Endothelial cell of umbilical vein (primary cell): ENCODE results near the gene SOX5. TPM values are rescaled to one million over a fixed set of nuclear protein-coding genes. Genes with fewer than 3 reads are reported as not detected.

Experiments
- BruUV-seq: library from RNA; stranded (reverse); fragments of 400-500 nt; replicated peaks from 2 replicates; lab custom pipeline; 2021; lab: Mats Ljungman, UMichigan
- CTCF ChIA-PET: fragments of 300-600, 350-600 bp; sonication (Branson Sonifier 250); formaldehyde crosslinking; loops from one replicate; lab custom pipeline; 2021; ENCODE audit warnings: antibody characterized with exemption, inconsistent platforms; lab: Charles Lee
- POLR2A ChIA-PET: fragments of 300-600, 350-600 bp; sonication (Branson Sonifier 250); formaldehyde crosslinking; loops from one replicate; lab custom pipeline; 2021; ENCODE audit warnings: antibody characterized with exemption, inconsistent platforms; lab: Charles Lee
- DNase-seq: peaks from one replicate; pipeline ENCODE4 v3.0.0-alpha.2; 2011; ENCODE audit warnings: low read depth, low spot score
- FAIRE-seq: peaks from 2 replicates; lab custom pipeline; 2011; peaks lifted over from hg19 to GRCh38; lab: Jason Lieb, UNC
- H2AFZ ChIP-seq: 2 replicates; pipeline ENCODE4 v1.6.0; 2012; ENCODE audit warnings: low read depth, low read length, control low read depth, inconsistent platforms
- H3K27ac ChIP-seq: 2 replicates; pipeline ENCODE4 v1.5.1; 2011; ENCODE audit warnings: low read depth, mild to moderate bottlenecking, control low read depth, low read length, moderate library complexity; ENCODE audit not compliant: insufficient read depth
- H3K27me3 ChIP-seq, 2 experiments: 2 replicates each; pipeline versions ENCODE4 v1.6.0 to v1.6.1; 2011; ENCODE audit warnings: low read length in 2 of 2, mixed read lengths in 1 of 2; ENCODE audit not compliant: control insufficient read depth in 2 of 2, insufficient read depth in 2 of 2
- H3K36me3 ChIP-seq, 2 experiments: 2 replicates in 1 of 2; 3 replicates in 1 of 2; pipeline ENCODE4 v1.5.1; 2011; ENCODE audit warnings: low read length in 2 of 2, mild to moderate bottlenecking in 1 of 2, moderate library complexity in 1 of 2; ENCODE audit not compliant: control insufficient read depth in 2 of 2, insufficient read depth in 2 of 2; ENCODE audit errors: extremely low read depth in 1 of 2
- H3K4me1 ChIP-seq: 3 replicates; pipeline ENCODE4 v1.5.1; 2011; ENCODE audit warnings: mild to moderate bottlenecking, low read length; ENCODE audit not compliant: control insufficient read depth, insufficient read depth; ENCODE audit errors: extremely low read depth
- H3K4me2 ChIP-seq: 2 replicates; pipeline ENCODE4 v1.6.1; 2011; ENCODE audit warnings: low read length, control low read depth, mixed read lengths; ENCODE audit not compliant: insufficient read depth
- H3K4me3 ChIP-seq, 3 experiments: fragments of 200-600 bp in 1 of 3; sonication (generic), shearing (Covaris generic) in 1 of 3; replicated peaks in 1 of 3; 2 replicates each; pipeline ENCODE4 v1.5.1; 2011 to 2016; ENCODE audit warnings: control low read depth in 3 of 3, low read length in 3 of 3, mild to moderate bottlenecking in 2 of 3, inconsistent platforms in 1 of 3, low read depth in 1 of 3, moderate library complexity in 1 of 3; ENCODE audit not compliant: insufficient read depth in 1 of 3
- H3K79me2 ChIP-seq: 2 replicates; pipeline ENCODE4 v1.6.0; 2012; ENCODE audit warnings: low read length, inconsistent platforms; ENCODE audit not compliant: control insufficient read depth, insufficient read depth
- H3K9ac ChIP-seq: replicated peaks from 2 replicates; pipeline ENCODE3; 2011; ENCODE audit warnings: low read length, control low read depth; ENCODE audit not compliant: insufficient read depth; ENCODE audit errors: extremely low read depth
- H3K9me1 ChIP-seq: replicated peaks from 3 replicates; pipeline ENCODE4 v1.6.0; 2011; ENCODE audit warnings: mild to moderate bottlenecking, low read length; ENCODE audit not compliant: control insufficient read depth, insufficient read depth; ENCODE audit errors: extremely low read depth
- H3K9me3 ChIP-seq: replicated peaks from 2 replicates; pipeline ENCODE4 v1.5.1; 2012; ENCODE audit warnings: low read length, inconsistent platforms; ENCODE audit not compliant: control insufficient read depth, insufficient read depth
- H4K20me1 ChIP-seq: replicated peaks from 2 replicates; pipeline ENCODE3; 2011; ENCODE audit warnings: mild to moderate bottlenecking, low read length; ENCODE audit not compliant: control insufficient read depth, insufficient read depth; ENCODE audit errors: extremely low read depth
- EZH2 ChIP-seq: IDR thresholded peaks from 2 replicates; pipeline ENCODE4 v1.6.1; 2012; ENCODE audit warnings: borderline replicate concordance, low read depth, mild to moderate bottlenecking, moderate library complexity, low read length, inconsistent platforms; ENCODE audit not compliant: severe bottlenecking
- FOS ChIP-seq: IDR thresholded peaks from 2 replicates; pipeline ENCODE4 v1.6.1; 2011; ENCODE audit warnings: mild to moderate bottlenecking, low read length, moderate library complexity, borderline replicate concordance; ENCODE audit not compliant: insufficient read depth
- GATA2 ChIP-seq: IDR thresholded peaks from 2 replicates; pipeline ENCODE4 v1.7.0; 2011; ENCODE audit warnings: low read depth, mild to moderate bottlenecking, moderate library complexity, mixed read lengths, low read length; ENCODE audit not compliant: insufficient read length, insufficient read depth
- JUN ChIP-seq: IDR thresholded peaks from 2 replicates; pipeline ENCODE4 v1.6.1; 2011; ENCODE audit warnings: borderline replicate concordance, low read depth; ENCODE audit not compliant: insufficient read length, insufficient read depth
- MYC ChIP-seq: IDR thresholded peaks from one replicate; pipeline ENCODE4 v1.6.1; 2011; ENCODE audit warnings: mild to moderate bottlenecking, low read depth, low read length
- POLR2A ChIP-seq: IDR thresholded peaks from 2 replicates; pipeline ENCODE4 v1.6.1; 2012; ENCODE audit warnings: low read depth, mild to moderate bottlenecking, control low read depth, low read length
- POLR2AphosphoS5 ChIP-seq: IDR thresholded peaks from 2 replicates; pipeline ENCODE4 v1.6.1; 2012; ENCODE audit warnings: low read depth, mild to moderate bottlenecking, control low read depth, low read length, moderate library complexity; ENCODE audit not compliant: insufficient read depth
- dilution Hi-C: fragments of 300-500 bp; cut with MboI; formaldehyde crosslinking; loops from one replicate; pipeline ENCODE4 v1.15.0; 2019; ENCODE audit warnings: low sequenced_read_pairs; ENCODE audit not compliant: extremely low pct_ligation_motif_present
- intact Hi-C: fragments of 100-400 bp; cut with micrococcal nuclease; formaldehyde crosslinking; loops from one replicate; pipeline ENCODE4 v1.10.0; 2022
- polyA plus RNA-seq, 4 experiments: library from polyadenylated mRNA; depleted of rRNA in 3 of 4; stranded (reverse) in 3 of 4; unstranded in 1 of 4; fragments of >200 nt; gene quantifications; 2 replicates each; pipeline versions ENCODE4 v1.2.1 to v1.2.3, GENCODE V29; 2011 to 2012; ENCODE audit warnings: missing spikeins in 1 of 4
- total RNA-seq: library from RNA; stranded (reverse); gene quantifications from 2 replicates; pipeline ENCODE4 v1.2.3, GENCODE V29; 2021
- TF ChIP-seq, protein P1 (sequence below), 2 donors: IDR thresholded peaks; 1 replicate in 1 of 2; 2 replicates in 1 of 2; pipeline ENCODE4 v1.5.1; 2011; ENCODE audit warnings: low read length in 2 of 2, mild to moderate bottlenecking in 2 of 2, moderate library complexity in 2 of 2, control low read depth in 1 of 2, inconsistent platforms in 1 of 2, low read depth in 1 of 2; ENCODE audit not compliant: insufficient read depth in 1 of 2; ENCODE audit errors: extremely low read depth in 1 of 2
- TF ChIP-seq, protein P2 (sequence below): IDR thresholded peaks from 2 replicates; pipeline ENCODE4 v1.6.1; 2011; ENCODE audit not compliant: insufficient read depth, insufficient read length

SOX5 gene
- total and polyA plus RNA-seq, 2 donors (not counting 3 experiments of a cell fraction or from before 2014, with no cell fraction given), result 0.63 to 3.5 TPM

- ChIA-PET POLR2A (no interaction called here), CTCF (no interaction called here)
- H3K27ac ChIP-seq, result no peak overlapping the region
- H3K27me3 ChIP-seq, result no peaks in the 10 kb centered on the region
- no peak for FAIRE-seq
- TF ChIP-seq, protein P1, sequence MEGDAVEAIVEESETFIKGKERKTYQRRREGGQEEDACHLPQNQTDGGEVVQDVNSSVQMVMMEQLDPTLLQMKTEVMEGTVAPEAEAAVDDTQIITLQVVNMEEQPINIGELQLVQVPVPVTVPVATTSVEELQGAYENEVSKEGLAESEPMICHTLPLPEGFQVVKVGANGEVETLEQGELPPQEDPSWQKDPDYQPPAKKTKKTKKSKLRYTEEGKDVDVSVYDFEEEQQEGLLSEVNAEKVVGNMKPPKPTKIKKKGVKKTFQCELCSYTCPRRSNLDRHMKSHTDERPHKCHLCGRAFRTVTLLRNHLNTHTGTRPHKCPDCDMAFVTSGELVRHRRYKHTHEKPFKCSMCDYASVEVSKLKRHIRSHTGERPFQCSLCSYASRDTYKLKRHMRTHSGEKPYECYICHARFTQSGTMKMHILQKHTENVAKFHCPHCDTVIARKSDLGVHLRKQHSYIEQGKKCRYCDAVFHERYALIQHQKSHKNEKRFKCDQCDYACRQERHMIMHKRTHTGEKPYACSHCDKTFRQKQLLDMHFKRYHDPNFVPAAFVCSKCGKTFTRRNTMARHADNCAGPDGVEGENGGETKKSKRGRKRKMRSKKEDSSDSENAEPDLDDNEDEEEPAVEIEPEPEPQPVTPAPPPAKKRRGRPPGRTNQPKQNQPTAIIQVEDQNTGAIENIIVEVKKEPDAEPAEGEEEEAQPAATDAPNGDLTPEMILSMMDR (IDR thresholded peaks at IDR 0.05; ENCODE audit: extremely low read depth in 1 of 2, insufficient read depth in 1 of 2, low read depth in 1 of 2, low read length in 2 of 2), result no peak
- TF ChIP-seq POLR2AphosphoS5 (no peak), FOS (no peak), GATA2 (no peak), JUN (no peak), MYC (no peak), POLR2A (no peak), EZH2 (no peak)
- TF ChIP-seq, protein P2, sequence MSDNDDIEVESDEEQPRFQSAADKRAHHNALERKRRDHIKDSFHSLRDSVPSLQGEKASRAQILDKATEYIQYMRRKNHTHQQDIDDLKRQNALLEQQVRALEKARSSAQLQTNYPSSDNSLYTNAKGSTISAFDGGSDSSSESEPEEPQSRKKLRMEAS, result no peak
- no TSS peak for BruUV-seq
- H4K20me1 ChIP-seq, result no peaks in the 10 kb centered on the region
- no peak overlapping the region for H3K4me3 ChIP-seq
- no peaks in the 10 kb centered on the region for H3K36me3 ChIP-seq
- no peaks in the 10 kb centered on the region for H3K79me2 ChIP-seq
- intact Hi-C loops (no loop called here), dilution Hi-C loops (no loop called here)
- H3K4me1 ChIP-seq, result no peaks in the 10 kb centered on the region
- DNase-seq, result no peak
- no peaks in the 10 kb centered on the region for H3K9me3 ChIP-seq
- no peaks in the 10 kb centered on the region for H3K9me1 ChIP-seq
- no peak overlapping the region for H3K4me2 ChIP-seq
- no peak overlapping the region for H3K9ac ChIP-seq
- no peak overlapping the region for H2AFZ ChIP-seq
Measured at GRCh38 chr12:23566133-23566532, 383.3 kb downstream of the SOX5 start.
